Colonic mucosa (tissue), 4 donors: ENCODE data around the gene ZNF513. TPM values are rescaled to one million over a fixed set of nuclear protein-coding genes. Genes with fewer than 3 reads are reported as not detected.

Experiments
- DNase-seq: peaks from one replicate; pipeline ENCODE4 v3.0.0-alpha.2; 2020
- H3K27ac ChIP-seq: fragments of 200-600 bp; one replicate; pipeline ENCODE4 v1.8.0; 2021
- H3K27me3 ChIP-seq: fragments of 200-600 bp; one replicate; pipeline ENCODE4 v1.8.0; 2021
- H3K36me3 ChIP-seq: fragments of 200-600 bp; one replicate; pipeline ENCODE4 v1.8.0; 2021
- H3K4me1 ChIP-seq: fragments of 200-600 bp; one replicate; pipeline ENCODE4 v1.8.0; 2021; ENCODE audit warnings: mild to moderate bottlenecking
- H3K4me3 ChIP-seq: fragments of 200-600 bp; one replicate; pipeline ENCODE4 v1.8.0; 2021
- H3K9ac ChIP-seq, 2 donors: one replicate each; pipeline ENCODE4 v1.7.0; 2013; ENCODE audit warnings: control low read depth in 2 of 2, low read depth in 2 of 2, low read length in 2 of 2
- H3K9me3 ChIP-seq: fragments of 200-600 bp; one replicate; pipeline ENCODE4 v1.8.0; 2021
- CTCF ChIP-seq: fragments of 200-600 bp; IDR thresholded peaks from one replicate; pipeline ENCODE4 v1.8.0; 2022; ENCODE audit warnings: antibody characterized with exemption, mild to moderate bottlenecking
- intact Hi-C: fragments of 100-400 bp; cut with DNase I; formaldehyde crosslinking; loops from one replicate; pipeline ENCODE4 v1.14.1; 2022
- total RNA-seq, 2 donors: library from RNA; stranded (reverse); fragmentation: NEBNext Ultra II Directional in 1 of 2; extraction: Animal tissue kit (Norgen Biotek cat#: 25700) in 1 of 2; gene quantifications; one replicate each; pipeline ENCODE4 v1.2.1, GENCODE V29; 2021
- donor health status: healthy.
- donor health status: DM: no; HTN: no; CAD: no.
- donor health status: DM: no; HTN: no; CAD: no.

The ZNF513 gene
- total RNA-seq, 2 donors from 2014 or later = 21.7 to 24.5 TPM

- Histone ChIP-seq H3K27me3 (no peaks in the 10 kb centered on the region), H3K4me3 (no peak overlapping the region), H3K9me3 (no peaks in the 10 kb centered on the region), H3K9ac (peak overlapping the region in 1 of 2 donors; percentile 93), H3K4me1 (no peaks in the 10 kb centered on the region), H3K36me3 (peaks cover 14% of the 10 kb centered on the region), H3K27ac (peak overlapping the region; percentile 92)
- intact Hi-C loops = no loop called here
- no peak for DNase-seq
- TF ChIP-seq CTCF = no peak
Observed at GRCh38 chr2:27378809-27379290, 1.7 kb downstream of the ZNF513 start.

- H3K27me3 ChIP-seq = no peaks in the 10 kb centered on the region
Observed at GRCh38 chr2:27378096-27378808, 2.3 kb downstream of the ZNF513 start.

GRCh38 chr2:27377618-27378095, 2.9 kb downstream of the ZNF513 start:
- intact Hi-C loops = no loop called here
- H3K9me3 ChIP-seq = no peaks in the 10 kb centered on the region
- TF ChIP-seq CTCF = no peak
- no peak for DNase-seq
- peaks cover under 1% of the 10 kb centered on the region for H3K4me1 ChIP-seq
- H3K9ac ChIP-seq = no peak overlapping the region
- H3K27ac ChIP-seq = no peak overlapping the region
- peaks cover 14% of the 10 kb centered on the region for H3K36me3 ChIP-seq
- H3K4me3 ChIP-seq = no peak overlapping the region
- no peaks in the 10 kb centered on the region for H3K27me3 ChIP-seq

More at GRCh38 chr2:27378096-27378808, 2.3 kb downstream of the ZNF513 start:
- Histone ChIP-seq H3K9ac (no peak overlapping the region), H3K4me1 (no peaks in the 10 kb centered on the region), H3K27ac (no peak overlapping the region), H3K9me3 (no peaks in the 10 kb centered on the region), H3K36me3 (peaks cover 14% of the 10 kb centered on the region), H3K4me3 (no peak overlapping the region)
- no peak for DNase-seq
- intact Hi-C loops = no loop called here
- peak; percentile 10 for TF ChIP-seq CTCF

GRCh38 chr2:27376866-27377617, 3.5 kb downstream of the ZNF513 start:
- Histone ChIP-seq H3K9ac (no peak overlapping the region), H3K4me1 (peaks cover 6% of the 10 kb centered on the region), H3K9me3 (no peaks in the 10 kb centered on the region), H3K4me3 (no peak overlapping the region), H3K27me3 (no peaks in the 10 kb centered on the region), H3K36me3 (peaks cover 14% of the 10 kb centered on the region), H3K27ac (no peak overlapping the region)
- DNase-seq = no peak
- no peak for TF ChIP-seq CTCF
- intact Hi-C loops = no loop called here

- DNase-seq = no peak
- Histone ChIP-seq H3K9ac (no peak overlapping the region), H3K36me3 (peaks cover 14% of the 10 kb centered on the region), H3K27me3 (no peaks in the 10 kb centered on the region), H3K4me3 (no peak overlapping the region), H3K27ac (no peak overlapping the region), H3K9me3 (no peaks in the 10 kb centered on the region), H3K4me1 (peaks cover 10% of the 10 kb centered on the region)
- intact Hi-C loops = no loop called here
- no peak for TF ChIP-seq CTCF
Observed at GRCh38 chr2:27376151-27376865, 4.2 kb downstream of the ZNF513 start.
